GM10266 (cell line): Measurements from ENCODE around the gene BRAT1.
"Not testable (repeated sequence)": the region's sequence is repeated elsewhere in the genome, so short reads cannot be mapped to it uniquely, and the experiment has no call there.

Experiments
- DNase-seq: peaks from one replicate; pipeline ENCODE4 v3.0.0; 2012; ENCODE audit errors: extremely low spot score
- CTCF ChIP-seq: IDR thresholded peaks from 2 replicates; pipeline ENCODE4 v1.5.1; 2012; ENCODE audit warnings: mild to moderate bottlenecking, low read depth; ENCODE audit not compliant: control insufficient read depth, insufficient read depth; ENCODE audit errors: missing control alignments

The BRAT1 gene

DNA sequence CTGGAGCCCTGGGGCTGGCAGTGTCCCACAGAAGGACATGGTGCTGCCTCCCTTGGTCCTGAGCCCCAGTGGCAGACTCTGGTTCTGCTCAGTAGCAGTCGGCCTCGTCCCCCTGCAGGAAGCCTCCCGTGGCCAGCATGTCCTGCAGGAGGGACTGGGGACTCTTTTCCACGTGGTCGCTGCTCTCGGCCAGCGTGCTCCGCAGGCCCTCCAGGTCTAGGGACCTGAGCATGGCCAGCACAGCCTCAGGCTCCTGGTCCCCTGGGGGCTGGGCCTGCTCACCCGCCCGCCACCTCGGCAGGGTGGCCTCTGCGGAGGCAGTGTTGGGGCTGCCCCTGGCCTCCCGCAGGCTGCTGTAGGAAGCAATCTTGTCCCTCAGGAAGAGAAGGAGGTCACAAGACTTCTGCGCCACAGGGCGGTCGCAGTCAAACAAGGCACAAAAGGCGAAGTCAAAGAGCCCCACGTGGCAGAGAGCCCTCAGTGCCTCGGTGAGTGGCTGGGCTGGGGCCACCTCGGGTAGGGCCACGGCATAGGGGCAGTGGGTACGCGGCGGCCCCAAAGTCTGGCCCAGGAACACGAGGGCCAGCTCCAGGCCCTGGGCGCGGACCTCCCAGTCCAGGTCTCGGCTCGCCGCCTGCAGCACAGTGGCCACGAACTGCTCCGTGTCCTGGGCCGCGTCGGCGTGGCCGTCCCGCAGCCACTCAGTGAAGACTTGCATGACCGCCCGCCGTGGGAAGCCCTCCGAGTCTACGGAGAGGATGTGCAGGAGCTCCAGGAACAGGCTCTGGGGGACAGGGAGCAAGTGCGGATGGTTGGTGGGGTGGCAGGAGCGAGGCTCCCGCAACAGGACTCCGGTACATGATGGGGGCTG is 17.1 kb downstream of the BRAT1 start:
- DNase-seq, result no peak
- TF ChIP-seq CTCF, result no peak

- DNase-seq, result not testable (repeated sequence)
These were observed 19.3 kb downstream of the BRAT1 start for GRCh38 chr7:2535872-2536627.

DNA sequence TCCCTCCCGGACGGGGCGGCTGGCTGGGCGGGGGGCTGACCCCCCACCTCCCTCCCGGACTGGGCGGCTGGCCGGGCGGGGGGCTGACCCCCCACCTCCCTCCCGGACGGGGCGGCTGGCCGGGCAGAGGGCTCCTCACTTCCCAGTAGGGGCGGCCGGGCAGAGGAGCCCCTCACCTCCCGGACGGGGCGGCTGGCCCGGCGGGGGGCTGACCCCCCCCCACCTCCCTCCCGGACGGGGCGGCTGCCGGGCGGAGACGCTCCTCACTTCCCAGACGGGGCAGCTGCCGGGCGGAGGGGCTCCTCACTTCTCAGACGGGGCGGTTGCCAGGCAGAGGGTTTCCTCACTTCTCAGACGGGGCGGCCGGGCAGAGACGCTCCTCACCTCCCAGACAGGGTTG is 21.1 kb downstream of the BRAT1 start:
- not testable (repeated sequence) for DNase-seq

GRCh38 chr7:2533566-2533965 is 21.8 kb downstream of the BRAT1 start:
- not testable (repeated sequence) for DNase-seq

- not testable (repeated sequence) for DNase-seq
These were observed 22.5 kb downstream of the BRAT1 start for GRCh38 chr7:2532816-2533215.

DNA sequence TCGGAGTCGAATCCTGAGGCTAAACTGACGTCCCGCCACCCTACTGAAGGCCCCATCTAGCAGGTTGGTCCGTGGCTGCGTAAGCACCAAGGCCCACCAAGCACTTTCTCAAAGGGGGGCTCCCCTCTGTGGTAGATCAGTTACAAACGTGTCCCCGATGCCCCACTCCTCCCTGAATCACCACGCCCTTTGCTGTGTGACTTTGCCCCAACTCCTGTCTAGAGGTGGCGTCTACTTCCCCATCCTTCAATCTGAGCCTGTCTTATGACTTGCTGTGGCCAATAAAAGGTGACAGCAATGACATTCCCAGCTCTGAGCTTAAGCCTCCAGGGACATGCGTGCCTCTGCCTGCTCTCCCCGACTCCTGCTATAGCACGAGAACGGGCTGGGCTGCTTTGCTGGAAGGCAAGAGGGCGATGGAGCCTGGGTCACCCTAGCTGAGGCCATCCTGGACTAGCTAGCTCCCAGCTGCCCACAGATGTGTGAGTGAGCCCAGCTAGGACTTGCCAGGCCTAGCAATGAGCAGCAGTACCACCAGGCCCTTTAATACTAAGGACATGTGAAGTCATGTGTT is 23.0 kb downstream of the BRAT1 start:
- DNase-seq, result not testable (repeated sequence)

- DNase-seq, result not testable (repeated sequence)
These were observed 23.6 kb downstream of the BRAT1 start for GRCh38 chr7:2531796-2532110.

DNA sequence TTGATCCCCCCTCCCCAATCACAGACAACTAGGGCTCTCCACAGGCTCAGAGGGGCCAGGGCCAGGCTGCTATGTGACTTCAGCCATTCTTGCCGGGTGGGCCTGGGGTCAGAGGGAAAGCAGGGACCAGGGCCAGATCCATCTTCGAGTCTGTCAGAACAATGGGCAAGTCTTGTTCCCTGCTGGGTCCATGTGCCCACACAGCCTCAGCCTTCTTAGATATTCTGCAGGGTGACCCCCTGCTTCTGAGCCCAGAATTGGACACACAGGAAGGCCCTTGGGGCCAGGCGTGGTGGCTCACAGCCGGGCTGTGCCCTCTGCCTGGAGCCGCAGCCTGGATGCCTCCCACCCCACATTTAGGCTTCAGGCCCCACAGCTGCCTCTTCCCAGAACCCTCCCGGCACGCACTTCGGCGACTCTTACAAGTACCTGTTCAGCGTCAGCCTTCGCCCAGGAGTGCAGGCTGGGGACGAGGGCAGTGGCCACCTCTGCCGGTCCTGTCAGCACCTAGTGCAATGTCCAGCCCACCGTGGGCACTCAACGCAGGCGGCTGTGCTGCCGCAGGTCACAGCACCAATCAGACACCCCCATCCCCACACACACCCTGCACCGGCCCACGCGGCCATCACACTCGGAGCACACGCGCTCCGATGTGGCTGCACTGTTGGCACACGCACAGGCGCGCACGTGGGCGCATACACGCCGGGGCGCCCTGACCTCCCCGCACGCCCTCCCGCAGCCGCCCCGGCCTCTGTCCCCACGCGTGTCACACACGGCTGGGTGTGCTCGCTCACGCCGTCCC is 24.1 kb downstream of the BRAT1 start:
- DNase-seq, result not testable (repeated sequence)

DNA sequence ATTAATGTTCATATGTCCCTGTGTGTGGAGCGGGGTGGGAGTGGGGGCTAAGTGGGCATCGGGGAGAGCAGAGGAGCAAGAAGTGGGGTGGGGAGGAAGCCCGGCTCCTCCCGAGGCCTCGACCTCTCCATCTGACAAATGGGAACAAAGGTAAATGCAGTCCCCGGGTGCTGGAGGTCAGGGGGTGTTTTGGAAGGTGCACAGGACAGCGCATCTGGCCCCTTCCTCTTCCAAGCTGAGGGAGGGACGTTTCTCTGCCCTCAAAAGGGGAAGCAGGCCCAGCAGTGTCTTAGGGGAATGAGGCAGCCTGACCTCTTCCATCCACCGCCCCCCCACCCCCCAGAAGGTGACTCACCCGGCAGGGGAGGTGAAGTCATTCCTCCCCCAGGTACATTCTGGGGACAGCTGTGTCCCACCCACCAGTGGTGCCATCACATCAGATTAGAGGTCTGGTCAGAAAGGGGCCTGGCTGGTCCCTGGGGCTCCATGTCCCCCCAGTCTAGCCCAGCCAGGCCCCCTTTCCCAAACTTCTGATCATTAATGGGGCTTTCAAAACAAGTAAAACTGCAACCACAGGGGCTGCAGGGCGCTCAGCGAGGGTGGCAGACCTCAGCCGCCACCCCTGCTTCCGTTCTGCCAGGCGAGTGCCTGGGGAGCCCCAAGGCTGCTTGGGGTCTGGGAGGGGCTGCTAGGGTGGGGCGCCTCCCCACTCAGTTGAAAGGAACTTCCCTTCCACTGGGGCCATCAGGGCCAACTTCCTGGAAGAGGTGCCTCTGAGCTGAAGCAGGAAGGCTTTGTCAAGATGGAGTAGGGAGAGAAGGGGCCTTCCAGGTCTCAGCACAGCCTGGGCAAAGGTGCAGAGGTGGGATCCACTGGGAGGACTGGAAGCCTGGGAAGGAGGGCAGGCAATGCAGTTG is 25.0 kb downstream of the BRAT1 start:
- no peak for TF ChIP-seq CTCF
- peak; percentile 86 for DNase-seq

GRCh38 chr7:2529161-2530070 is 25.9 kb downstream of the BRAT1 start:
- no peak for TF ChIP-seq CTCF
- peak; percentile 74 for DNase-seq
